ENCODE data around the gene ITPR3.
A peak's percentile ranks its signal among the peaks of the same experiment; 100 is the strongest.

ITPR3 gene

GRCh38 chr6:33737267-33738026, 116.3 kb downstream of the ITPR3 start:
- no peak for DNase-seq (ENCODE audit: low spot score)

- no peak for DNase-seq (ENCODE audit: low spot score)
Observed at GRCh38 chr6:33738153-33738552, 117.0 kb downstream of the ITPR3 start.

GRCh38 chr6:33738879-33739278, 117.8 kb downstream of the ITPR3 start:
- no peak for DNase-seq (ENCODE audit: low spot score)

DNA sequence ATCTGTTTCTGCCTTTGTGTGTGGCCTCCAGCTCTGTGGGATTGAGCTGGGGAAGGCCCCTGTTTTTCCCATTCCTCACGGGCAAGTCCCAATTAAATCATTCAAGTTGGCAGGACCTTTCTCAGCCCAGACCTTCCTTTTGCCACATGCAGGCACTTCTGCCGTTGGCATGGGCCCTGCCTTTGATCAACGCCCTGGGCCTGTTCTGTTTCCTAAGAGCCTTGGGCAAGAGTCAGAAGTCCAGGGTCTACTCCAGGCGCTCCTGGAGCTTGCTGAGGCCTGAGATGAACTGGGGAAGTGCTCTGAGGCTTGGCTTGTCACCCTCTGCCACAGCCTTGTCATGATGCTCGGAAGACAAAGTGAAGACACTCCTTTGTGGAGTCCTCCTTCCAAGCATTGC, 118.4 kb downstream of the ITPR3 start:
- DNase-seq (ENCODE audit: low spot score) = no peak

- DNase-seq (ENCODE audit: low spot score) = no peak
Observed at GRCh38 chr6:33740204-33740608, 119.1 kb downstream of the ITPR3 start.

DNA sequence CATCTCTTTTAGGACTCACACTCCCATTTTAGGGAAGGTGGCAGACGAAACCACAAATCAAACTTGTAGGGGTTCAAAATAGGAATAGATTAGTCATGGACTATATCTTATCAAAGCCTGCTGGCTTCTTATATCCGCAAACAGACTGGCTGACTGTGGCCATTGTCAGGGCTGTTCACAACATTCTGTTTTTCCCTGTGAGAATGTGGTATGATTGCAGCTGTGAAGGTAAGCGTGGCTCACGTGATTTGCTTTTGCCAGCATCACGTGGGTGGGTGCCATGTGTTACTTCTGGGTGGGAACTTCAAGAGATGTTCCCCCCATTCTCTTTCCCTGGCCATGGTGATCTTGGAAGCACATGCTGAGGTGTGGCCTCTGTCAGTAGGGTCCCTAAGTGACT, 119.7 kb downstream of the ITPR3 start:
- DNase-seq (ENCODE audit: low spot score) = no peak

- DNase-seq (ENCODE audit: low spot score) = no peak
Observed at GRCh38 chr6:33742092-33742491, 121.0 kb downstream of the ITPR3 start.

DNA sequence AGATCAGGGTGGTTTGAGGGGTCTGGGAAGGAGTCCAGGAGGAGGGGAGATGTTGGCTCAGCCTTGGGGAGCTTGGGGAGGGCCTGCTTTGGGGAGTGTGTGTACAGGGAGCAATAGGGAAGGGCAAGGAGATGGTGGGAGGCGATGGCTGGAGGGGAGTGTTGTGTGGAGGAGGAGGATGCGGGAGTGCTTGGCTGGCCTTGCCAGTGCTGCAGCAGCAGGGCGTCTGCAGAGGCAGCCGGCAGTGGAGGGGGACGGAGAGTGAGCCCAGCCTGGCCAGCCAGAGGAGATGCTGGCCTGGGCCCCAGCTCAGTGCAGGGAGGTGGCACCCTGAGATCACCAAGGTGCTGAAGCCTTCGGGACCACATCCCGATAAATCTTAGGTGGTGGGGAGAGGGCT, 121.7 kb downstream of the ITPR3 start:
- DNase-seq (ENCODE audit: low spot score) = no peak

DNA sequence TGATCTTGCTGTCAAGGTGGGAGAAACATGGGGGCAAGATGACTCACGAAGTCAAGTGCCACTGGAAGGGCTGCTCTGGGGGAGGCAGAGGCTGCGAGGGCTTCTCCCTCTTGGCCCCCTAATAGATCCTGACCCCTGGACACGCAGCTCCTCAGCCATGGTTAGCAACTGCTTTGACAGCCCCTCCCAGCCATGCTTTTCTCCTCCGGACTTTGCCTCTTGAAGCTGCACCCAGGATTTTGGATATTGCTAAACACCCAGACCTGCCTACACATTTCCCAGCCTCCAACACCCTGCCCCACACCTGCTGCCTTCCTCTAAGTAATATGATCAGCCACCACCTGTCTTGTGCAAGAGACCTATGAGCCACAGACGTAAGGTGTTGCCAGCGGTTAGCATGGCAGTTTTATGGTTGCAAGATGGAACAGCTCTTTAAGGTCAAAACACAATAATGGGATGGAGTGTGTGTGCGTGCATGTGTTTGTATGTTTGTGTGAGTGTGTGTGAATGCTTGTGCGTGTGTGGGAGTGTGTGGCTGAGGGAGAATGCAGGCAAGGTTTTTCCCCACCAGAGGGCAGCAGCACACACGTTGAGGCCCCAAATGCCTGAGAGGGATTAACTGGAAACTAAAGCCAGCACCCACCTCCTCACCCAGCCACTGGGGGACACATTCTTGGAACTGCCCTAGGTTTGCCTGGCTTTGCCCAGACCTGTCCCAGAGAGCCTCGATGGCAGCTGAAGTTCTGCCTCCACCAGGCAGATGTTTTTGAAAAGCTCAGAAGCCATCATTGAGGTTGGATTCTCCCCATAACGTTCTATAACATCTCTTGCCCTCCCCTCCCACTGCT, 123.1 kb downstream of the ITPR3 start:
- DNase-seq (ENCODE audit: low spot score) = peak; percentile 86

- no peak for DNase-seq (ENCODE audit: low spot score)
Observed at GRCh38 chr6:33744895-33745546, 123.9 kb downstream of the ITPR3 start.

DNA sequence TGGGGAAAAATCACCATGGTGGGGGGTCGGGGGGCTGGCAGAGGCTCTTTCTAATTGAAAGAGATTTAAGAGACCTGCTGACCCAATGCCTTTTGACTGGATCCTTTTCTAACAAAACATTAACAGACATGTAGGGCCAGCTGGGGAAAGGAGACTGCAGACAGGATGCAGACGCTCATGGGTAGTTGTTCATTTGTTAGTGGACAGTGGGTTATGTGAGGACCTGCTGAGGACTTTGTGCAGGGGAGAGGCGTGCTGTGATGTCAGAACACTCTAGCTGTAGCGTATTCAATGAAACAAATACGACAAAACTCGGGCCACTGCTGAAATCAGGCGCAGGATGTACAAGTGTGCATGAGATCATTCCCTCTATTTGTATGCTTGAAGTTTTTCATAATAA, 124.4 kb downstream of the ITPR3 start:
- DNase-seq (ENCODE audit: low spot score) = no peak
